Activated CD4-positive, alpha-beta T cell treated with anti-CD3 and anti-CD28 coated beads for 36 hours (primary cell): ENCODE measurements around the gene SPECC1. TPM values are rescaled to one million over a fixed set of nuclear protein-coding genes. Genes with fewer than 3 reads are reported as not detected.
A peak's percentile ranks its signal among the peaks of the same experiment; 100 is the strongest.
"Not testable (repeated sequence)": the region's sequence is repeated elsewhere in the genome, so short reads cannot be mapped to it uniquely, and the experiment has no call there.

ENCODE experiments used
- ATAC-seq: fragments of 200-7000 bp; cut with Tn5 transposase; one replicate; pipeline ENCODE4 v1.10.0; 2021; ENCODE audit warnings: mild to moderate bottlenecking, moderate library complexity
- CTCF ChIA-PET: fragments of 350-600 bp; sonication (Branson Sonifier 250); formaldehyde crosslinking; loops from one replicate; lab custom pipeline; 2021; ENCODE audit warnings: antibody characterized with exemption; lab: Charles Lee
- POLR2A ChIA-PET: fragments of 350-600 bp; sonication (Branson Sonifier 250); formaldehyde crosslinking; loops from one replicate; lab custom pipeline; 2021; ENCODE audit warnings: antibody characterized with exemption, inconsistent platforms; lab: Charles Lee
- DNase-seq: peaks from one replicate; pipeline ENCODE4 v3.0.0-alpha.2; 2020
- H3K27ac Mint-ChIP-seq: one replicate; pipeline ENCODE4 v1.8.0; 2021; ENCODE audit warnings: mixed read lengths
- H3K27me3 Mint-ChIP-seq: one replicate; pipeline ENCODE4 v1.8.0; 2021; ENCODE audit warnings: mixed read lengths
- H3K36me3 Mint-ChIP-seq: one replicate; pipeline ENCODE4 v1.8.0; 2021; ENCODE audit warnings: low read depth, mixed read lengths
- H3K4me1 Mint-ChIP-seq: one replicate; pipeline ENCODE4 v1.8.0; 2021; ENCODE audit warnings: mixed read lengths
- H3K4me3 Mint-ChIP-seq: one replicate; pipeline ENCODE4 v1.8.0; 2021; ENCODE audit warnings: mild to moderate bottlenecking, moderate library complexity, mixed read lengths
- H3K9me3 Mint-ChIP-seq: one replicate; pipeline ENCODE4 v1.8.0; 2021; ENCODE audit warnings: low read depth, mixed read lengths
- intact Hi-C, 2 experiments: fragments of 100-400 bp; cut with DNase I in 1 of 2; cut with micrococcal nuclease in 1 of 2; formaldehyde crosslinking; loops; one replicate each; pipeline versions ENCODE4 v1.14.2 to v1.15.1; 2022 to 2024; cut with DNase I, micrococcal nuclease
- total RNA-seq, 2 experiments: library from RNA; stranded (reverse); gene quantifications; one replicate each; pipeline ENCODE4 v1.2.3, GENCODE V29; 2021

Gene SPECC1
- total RNA-seq, 2 experiments from 2014 or later = 6.1 to 10.4 TPM

- peaks cover 32% of the 10 kb centered on the region for H3K27me3 Mint-ChIP-seq
- no peaks in the 10 kb centered on the region for H3K36me3 Mint-ChIP-seq
- peaks cover 11% of the 10 kb centered on the region for H3K4me1 Mint-ChIP-seq
- no peak overlapping the region for H3K4me3 Mint-ChIP-seq
- H3K9me3 Mint-ChIP-seq = no peaks in the 10 kb centered on the region
- ChIA-PET POLR2A (no interaction called here), CTCF (interaction anchor here (1.1 to 4.1 kb wide), 2 partner anchors 18 to 95 kb away, joined by 3 to 23 read pairs; no protein-coding TSS in a partner anchor)
- intact Hi-C loops = no loop called here
- no peak for DNase-seq
- H3K27ac Mint-ChIP-seq = no peak overlapping the region
- no peak for ATAC-seq
Measured at GRCh38 chr17:20010936-20011335, 1.8 kb downstream of the SPECC1 start.

- H3K27ac Mint-ChIP-seq = no peak overlapping the region
- H3K27me3 Mint-ChIP-seq = peaks cover 26% of the 10 kb centered on the region
- intact Hi-C loops = no loop called here
- peaks cover 11% of the 10 kb centered on the region for H3K4me1 Mint-ChIP-seq
- ATAC-seq = no peak
- no peaks in the 10 kb centered on the region for H3K9me3 Mint-ChIP-seq
- DNase-seq = no peak
- POLR2A ChIA-PET = no interaction called here
- CTCF ChIA-PET = interaction anchor here (1.0 to 4.1 kb wide), 2 partner anchors 8 to 19 kb away, joined by 5 to 23 read pairs; no protein-coding TSS in a partner anchor
- H3K4me3 Mint-ChIP-seq = no peak overlapping the region
- H3K36me3 Mint-ChIP-seq = no peaks in the 10 kb centered on the region
Measured at GRCh38 chr17:20012017-20012536, 2.9 kb downstream of the SPECC1 start.

- H3K36me3 Mint-ChIP-seq, ATAC-seq, CTCF ChIA-PET, DNase-seq, intact Hi-C loops, H3K4me1 Mint-ChIP-seq, H3K9me3 Mint-ChIP-seq, H3K4me3 Mint-ChIP-seq, POLR2A ChIA-PET, H3K27ac Mint-ChIP-seq: not testable (repeated sequence)
- peaks cover 13% of the 10 kb centered on the region for H3K27me3 Mint-ChIP-seq
Measured at GRCh38 chr17:20016475-20016992, 7.4 kb downstream of the SPECC1 start.

- Mint-ChIP-seq H3K27ac (no peak overlapping the region), H3K4me1 (no peaks in the 10 kb centered on the region), H3K4me3 (no peak overlapping the region), H3K9me3 (no peaks in the 10 kb centered on the region), H3K36me3 (no peaks in the 10 kb centered on the region), H3K27me3 (peaks cover 7% of the 10 kb centered on the region)
- ChIA-PET POLR2A (no interaction called here), CTCF (interaction anchor here (1.1 kb wide), 1 partner anchor 45 kb away, joined by 3 read pairs; the partner anchor contains the start of gene AKAP10)
- ATAC-seq (no peak), DNase-seq (no peak)
- intact Hi-C loops = no loop called here
Measured at GRCh38 chr17:20022701-20023100, 13.5 kb downstream of the SPECC1 start.

GRCh38 chr17:20026960-20027359 lies 17.8 kb downstream of the SPECC1 start:
- Mint-ChIP-seq H3K9me3 (no peaks in the 10 kb centered on the region), H3K27me3 (peaks cover 6% of the 10 kb centered on the region), H3K4me1 (no peaks in the 10 kb centered on the region), H3K27ac (no peak overlapping the region), H3K36me3 (no peaks in the 10 kb centered on the region), H3K4me3 (no peak overlapping the region)
- intact Hi-C loops = loop anchor here in 1 of 2 experiments (1.0 kb wide), 1 partner anchor 12 kb away; no protein-coding TSS in a partner anchor
- ATAC-seq (no peak), DNase-seq (no peak)
- ChIA-PET POLR2A (no interaction called here), CTCF (interaction anchor here (0.8 kb wide), 1 partner anchor 278 kb away, joined by 4 read pairs; no protein-coding TSS in a partner anchor)

GRCh38 chr17:20028443-20028842 lies 19.3 kb downstream of the SPECC1 start:
- no peak for DNase-seq
- H3K36me3 Mint-ChIP-seq = no peaks in the 10 kb centered on the region
- peaks cover 6% of the 10 kb centered on the region for H3K27me3 Mint-ChIP-seq
- H3K9me3 Mint-ChIP-seq = no peaks in the 10 kb centered on the region
- intact Hi-C loops = no loop called here
- CTCF ChIA-PET = no interaction called here
- peaks cover 3% of the 10 kb centered on the region for H3K4me1 Mint-ChIP-seq
- no peak overlapping the region for H3K27ac Mint-ChIP-seq
- no peak overlapping the region for H3K4me3 Mint-ChIP-seq
- ATAC-seq = no peak
- POLR2A ChIA-PET = no interaction called here

- ATAC-seq (peak; percentile 53), DNase-seq (no peak)
- CTCF ChIA-PET = no interaction called here
- Mint-ChIP-seq H3K9me3 (no peaks in the 10 kb centered on the region), H3K36me3 (no peaks in the 10 kb centered on the region), H3K4me1 (peaks cover 3% of the 10 kb centered on the region), H3K4me3 (no peak overlapping the region), H3K27ac (no peak overlapping the region), H3K27me3 (peaks cover 8% of the 10 kb centered on the region)
- POLR2A ChIA-PET = no interaction called here
- intact Hi-C loops = no loop called here
Measured at GRCh38 chr17:20032636-20033035, 23.5 kb downstream of the SPECC1 start.

- no peak for DNase-seq
- intact Hi-C loops = no loop called here
- ATAC-seq = no peak
- Mint-ChIP-seq H3K36me3 (no peaks in the 10 kb centered on the region), H3K4me3 (no peak overlapping the region), H3K9me3 (no peaks in the 10 kb centered on the region), H3K4me1 (peaks cover 3% of the 10 kb centered on the region), H3K27ac (no peak overlapping the region), H3K27me3 (peaks cover 8% of the 10 kb centered on the region)
- POLR2A ChIA-PET = no interaction called here
- CTCF ChIA-PET = no interaction called here
Measured at GRCh38 chr17:20033415-20033814, 24.3 kb downstream of the SPECC1 start.

GRCh38 chr17:20035501-20035900 lies 26.3 kb downstream of the SPECC1 start:
- peaks cover 3% of the 10 kb centered on the region for H3K4me1 Mint-ChIP-seq
- no peak for ATAC-seq
- intact Hi-C loops = no loop called here
- no peak overlapping the region for H3K27ac Mint-ChIP-seq
- ChIA-PET POLR2A (no interaction called here), CTCF (interaction anchor here (0.5 kb wide), 1 partner anchor 55 kb away, joined by 3 read pairs; no protein-coding TSS in a partner anchor)
- H3K9me3 Mint-ChIP-seq = no peaks in the 10 kb centered on the region
- no peak for DNase-seq
- H3K36me3 Mint-ChIP-seq = no peaks in the 10 kb centered on the region
- peaks cover 8% of the 10 kb centered on the region for H3K27me3 Mint-ChIP-seq
- no peak overlapping the region for H3K4me3 Mint-ChIP-seq

- H3K9me3 Mint-ChIP-seq, ATAC-seq, H3K36me3 Mint-ChIP-seq, H3K4me1 Mint-ChIP-seq, H3K27me3 Mint-ChIP-seq, intact Hi-C loops, DNase-seq, H3K27ac Mint-ChIP-seq, POLR2A ChIA-PET, CTCF ChIA-PET, H3K4me3 Mint-ChIP-seq: not testable (repeated sequence)
Measured at GRCh38 chr17:20037286-20037685, 28.1 kb downstream of the SPECC1 start.

GRCh38 chr17:20039037-20039436 lies 29.9 kb downstream of the SPECC1 start:
- ChIA-PET CTCF (no interaction called here), POLR2A (interaction anchor here (0.6 kb wide), 1 partner anchor 8 kb away, joined by 3 read pairs; no protein-coding TSS in a partner anchor)
- ATAC-seq (no peak), DNase-seq (no peak)
- intact Hi-C loops = loop anchor here in 1 of 2 experiments (1.0 kb wide), 1 partner anchor 12 kb away; no protein-coding TSS in a partner anchor
- Mint-ChIP-seq H3K4me3 (no peak overlapping the region), H3K9me3 (no peaks in the 10 kb centered on the region), H3K27ac (no peak overlapping the region), H3K4me1 (peaks cover 3% of the 10 kb centered on the region), H3K27me3 (peaks cover 5% of the 10 kb centered on the region), H3K36me3 (no peaks in the 10 kb centered on the region)

GRCh38 chr17:20040216-20040615 lies 31.1 kb downstream of the SPECC1 start:
- ChIA-PET POLR2A (no interaction called here), CTCF (no interaction called here)
- no peaks in the 10 kb centered on the region for H3K36me3 Mint-ChIP-seq
- DNase-seq = no peak
- H3K4me1 Mint-ChIP-seq = peaks cover 3% of the 10 kb centered on the region
- ATAC-seq = no peak
- H3K4me3 Mint-ChIP-seq = no peak overlapping the region
- H3K9me3 Mint-ChIP-seq = no peaks in the 10 kb centered on the region
- no peak overlapping the region for H3K27ac Mint-ChIP-seq
- intact Hi-C loops = no loop called here
- H3K27me3 Mint-ChIP-seq = peaks cover 5% of the 10 kb centered on the region
